NCI-H1694 treated with DMSO at 0.1 percent for 48 hours (cell line): ENCODE measurements around the gene CD200R1L.

Experiments used
- DNase-seq: peaks from one replicate; lab custom pipeline; 2025; lab: John Stamatoyannopoulos, UW

Gene CD200R1L

GRCh38 chr3:112818289-112818688, 28.4 kb downstream of the CD200R1L start:
- no peak for DNase-seq

GRCh38 chr3:112817797-112818196, 28.9 kb downstream of the CD200R1L start:
- no peak for DNase-seq

- DNase-seq = no peak
These were observed 29.4 kb downstream of the CD200R1L start for GRCh38 chr3:112817271-112817670.

- no peak for DNase-seq
These were observed 30.7 kb downstream of the CD200R1L start for GRCh38 chr3:112815981-112816380.

GRCh38 chr3:112814266-112814665, 32.4 kb downstream of the CD200R1L start:
- peak; percentile 20 for DNase-seq

- DNase-seq = no peak
These were observed 32.9 kb downstream of the CD200R1L start for GRCh38 chr3:112813723-112814171.

- DNase-seq = no peak
These were observed 33.6 kb downstream of the CD200R1L start for GRCh38 chr3:112813016-112813415.

- no peak for DNase-seq
These were observed 34.6 kb downstream of the CD200R1L start for GRCh38 chr3:112811917-112812660.

GRCh38 chr3:112811131-112811884, 35.4 kb downstream of the CD200R1L start:
- DNase-seq = no peak

GRCh38 chr3:112810561-112810960, 36.1 kb downstream of the CD200R1L start:
- DNase-seq = no peak

- no peak for DNase-seq
These were observed 38.5 kb downstream of the CD200R1L start for GRCh38 chr3:112808136-112808535.

- no peak for DNase-seq
These were observed 39.0 kb downstream of the CD200R1L start for GRCh38 chr3:112807685-112808084.

GRCh38 chr3:112806903-112807302, 39.8 kb downstream of the CD200R1L start:
- DNase-seq = no peak

- DNase-seq = no peak
These were observed 41.5 kb downstream of the CD200R1L start for GRCh38 chr3:112805126-112805525.

- DNase-seq = no peak
These were observed 42.6 kb downstream of the CD200R1L start for GRCh38 chr3:112804021-112804420.

GRCh38 chr3:112803467-112803866, 43.2 kb downstream of the CD200R1L start:
- no peak for DNase-seq

- no peak for DNase-seq
These were observed 44.3 kb downstream of the CD200R1L start for GRCh38 chr3:112802338-112802737.

GRCh38 chr3:112799946-112800345, 46.7 kb downstream of the CD200R1L start:
- no peak for DNase-seq

GRCh38 chr3:112794622-112795172, 52.0 kb downstream of the CD200R1L start:
- DNase-seq = no peak

GRCh38 chr3:112793326-112794081, 53.2 kb downstream of the CD200R1L start:
- DNase-seq = no peak

GRCh38 chr3:112791736-112792135, 54.9 kb downstream of the CD200R1L start:
- DNase-seq = no peak

GRCh38 chr3:112789787-112790186, 56.9 kb downstream of the CD200R1L start:
- DNase-seq = no peak
